Measurements from ENCODE around the gene ANKRD34A.

Gene ANKRD34A

DNA sequence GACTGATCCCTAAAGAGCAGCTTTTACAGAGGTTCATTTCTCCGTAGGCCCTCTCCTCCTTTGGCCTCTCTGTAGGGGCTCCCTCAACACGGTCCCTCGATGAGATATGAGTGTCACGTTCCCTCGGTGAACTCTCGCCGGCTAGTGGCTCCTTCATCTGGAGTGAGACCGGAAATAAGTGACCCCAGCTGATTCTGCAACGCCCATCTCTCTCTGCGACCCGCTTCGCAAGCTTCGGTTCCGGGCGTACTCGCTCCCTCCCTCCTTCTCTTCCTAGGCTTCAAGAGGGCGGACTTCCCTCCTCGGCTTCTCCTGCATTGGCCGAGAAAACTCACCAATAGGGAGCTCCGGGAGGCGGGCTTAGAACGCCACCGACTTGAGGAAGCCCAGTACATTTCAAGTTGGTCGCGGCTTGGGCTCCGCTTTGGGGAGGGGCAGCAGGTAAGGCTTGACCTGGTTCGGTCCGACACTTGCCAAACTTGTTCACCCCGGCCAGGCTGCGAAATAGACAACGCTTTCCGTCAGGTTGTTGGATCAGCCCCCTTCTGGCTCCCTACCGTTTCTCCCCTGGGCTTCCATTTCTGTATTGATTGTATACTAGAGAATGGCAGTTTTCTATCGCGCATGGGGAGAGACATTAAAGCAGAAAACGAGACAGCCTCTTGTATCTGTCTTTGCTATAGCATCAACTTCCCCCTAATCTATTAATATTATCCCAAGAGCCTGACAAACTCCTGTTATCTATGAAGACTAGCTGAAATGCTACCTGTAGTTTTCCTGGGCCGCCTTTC, at the start of gene ANKRD34A, which contains the start of gene POLR3GL:
TSS of gene ANKRD34A (minus strand) at position 248 of the 791 bp plus-strand sequence. CDS start 2,816 bp downstream, outside the sequence.
TSS of gene POLR3GL (plus strand) at position 363 of the 791 bp plus-strand sequence. CDS start 10,176 bp downstream, outside the sequence.
- peak within 1 kb of the TSS; percentile 81 for H3K4me3 ChIP-seq (ENCODE audit: low read depth, low read length)
- TF ChIP-seq, protein P1, sequence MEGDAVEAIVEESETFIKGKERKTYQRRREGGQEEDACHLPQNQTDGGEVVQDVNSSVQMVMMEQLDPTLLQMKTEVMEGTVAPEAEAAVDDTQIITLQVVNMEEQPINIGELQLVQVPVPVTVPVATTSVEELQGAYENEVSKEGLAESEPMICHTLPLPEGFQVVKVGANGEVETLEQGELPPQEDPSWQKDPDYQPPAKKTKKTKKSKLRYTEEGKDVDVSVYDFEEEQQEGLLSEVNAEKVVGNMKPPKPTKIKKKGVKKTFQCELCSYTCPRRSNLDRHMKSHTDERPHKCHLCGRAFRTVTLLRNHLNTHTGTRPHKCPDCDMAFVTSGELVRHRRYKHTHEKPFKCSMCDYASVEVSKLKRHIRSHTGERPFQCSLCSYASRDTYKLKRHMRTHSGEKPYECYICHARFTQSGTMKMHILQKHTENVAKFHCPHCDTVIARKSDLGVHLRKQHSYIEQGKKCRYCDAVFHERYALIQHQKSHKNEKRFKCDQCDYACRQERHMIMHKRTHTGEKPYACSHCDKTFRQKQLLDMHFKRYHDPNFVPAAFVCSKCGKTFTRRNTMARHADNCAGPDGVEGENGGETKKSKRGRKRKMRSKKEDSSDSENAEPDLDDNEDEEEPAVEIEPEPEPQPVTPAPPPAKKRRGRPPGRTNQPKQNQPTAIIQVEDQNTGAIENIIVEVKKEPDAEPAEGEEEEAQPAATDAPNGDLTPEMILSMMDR (IDR thresholded peaks at IDR 0.05; ENCODE audit: insufficient read depth, low read depth, low read length, missing control alignments) = no peak
- DNase-seq (ENCODE audit: low read depth) = peak; percentile 97

DNA sequence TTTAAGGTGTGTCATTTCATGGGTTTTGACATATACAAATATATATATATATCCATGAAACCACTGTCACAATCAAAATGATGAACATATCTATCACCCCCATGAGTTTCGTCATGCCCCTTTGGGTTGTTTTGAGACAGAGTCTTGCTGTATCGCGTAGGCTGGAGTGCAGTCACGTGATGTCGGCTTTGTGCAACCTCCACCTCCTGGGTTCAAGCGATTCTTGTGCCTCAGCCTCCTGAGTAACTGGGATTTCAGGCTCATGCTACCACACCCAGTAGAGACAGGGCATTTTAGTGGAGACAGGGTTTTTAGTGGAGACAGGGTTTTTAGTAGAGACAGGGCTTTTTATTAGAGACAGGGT, 49.2 kb upstream of the ANKRD34A start:
- DNase-seq (ENCODE audit: low read depth) = no peak
- TF ChIP-seq, protein P1 (IDR thresholded peaks at IDR 0.05; ENCODE audit: insufficient read depth, low read depth, low read length, missing control alignments) = no peak
- no peak overlapping the region for H3K4me3 ChIP-seq (ENCODE audit: low read depth, low read length)

DNA sequence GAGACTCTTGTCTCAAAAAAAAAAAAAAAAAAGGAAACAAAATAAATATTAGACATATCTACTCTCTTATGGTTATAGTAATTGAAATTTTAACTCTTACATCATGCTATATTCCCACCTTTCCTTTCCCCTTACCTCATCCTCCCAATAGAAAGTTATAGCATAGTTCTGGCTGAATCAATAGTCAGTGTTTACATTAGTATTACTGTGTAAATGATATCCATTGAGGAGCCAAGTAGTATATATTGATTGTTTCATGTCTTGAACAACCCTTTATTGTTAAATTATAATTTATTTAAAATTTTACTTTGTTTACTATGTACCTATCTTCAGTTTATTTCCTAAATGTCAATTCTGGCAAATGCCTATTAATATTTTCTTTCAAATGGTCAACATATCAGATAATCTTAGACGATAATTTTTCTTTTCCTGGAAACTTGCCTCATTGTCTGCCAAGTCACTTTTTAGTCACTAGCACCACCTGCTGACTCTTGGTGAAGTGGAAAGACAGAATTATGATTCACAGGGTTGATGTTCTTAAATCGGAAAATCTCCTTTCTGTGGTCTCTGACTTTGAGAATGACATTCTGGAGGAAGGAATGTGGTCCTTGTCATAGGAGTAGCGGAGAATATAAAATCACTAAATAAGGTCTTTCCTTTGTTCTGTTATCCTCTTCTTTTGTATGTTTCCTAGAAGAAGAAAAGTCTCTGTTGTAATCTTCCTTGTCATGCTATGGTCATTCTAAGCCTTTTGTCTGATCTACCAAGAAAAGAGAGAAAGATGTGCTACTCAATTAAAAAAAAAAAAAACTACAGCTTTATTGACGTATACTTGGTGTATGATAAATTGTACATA, 48.6 kb upstream of the ANKRD34A start:
- H3K4me3 ChIP-seq (ENCODE audit: low read depth, low read length) = no peak overlapping the region
- peak; percentile 73 for DNase-seq (ENCODE audit: low read depth)
- TF ChIP-seq, protein P1 (IDR thresholded peaks at IDR 0.05; ENCODE audit: insufficient read depth, low read depth, low read length, missing control alignments) = peak; percentile 71

DNA sequence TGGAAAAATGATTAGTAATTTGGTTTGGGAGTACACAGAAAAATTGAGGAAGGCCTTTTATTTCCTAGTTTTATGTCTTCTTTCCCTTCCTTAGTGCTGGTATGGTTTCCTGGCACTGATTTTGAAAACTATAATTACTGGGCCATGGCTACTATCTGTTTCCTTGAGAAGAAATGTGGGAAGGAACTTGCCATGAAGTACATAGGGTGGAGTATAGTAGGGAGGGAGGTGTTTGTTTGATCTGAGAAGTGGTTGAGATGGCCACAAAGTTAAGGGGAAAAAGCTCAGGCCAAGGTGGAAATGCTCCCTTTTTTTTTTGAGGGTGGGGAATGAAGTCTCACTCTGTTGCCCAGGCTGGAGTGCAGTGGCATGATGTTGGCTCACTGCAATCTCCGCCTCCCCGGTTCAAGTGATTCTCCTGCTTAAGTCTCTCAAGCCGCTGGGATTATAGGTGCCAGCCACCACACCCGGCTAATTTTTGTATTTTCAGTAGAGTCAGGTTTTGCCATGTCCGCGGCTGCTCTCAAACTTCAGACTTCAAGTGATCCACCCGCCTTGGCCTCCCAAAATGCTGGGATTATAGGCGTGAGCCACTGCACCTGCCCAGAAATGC, 45.9 kb upstream of the ANKRD34A start:
- no peak for DNase-seq (ENCODE audit: low read depth)
- TF ChIP-seq, protein P1 (IDR thresholded peaks at IDR 0.05; ENCODE audit: insufficient read depth, low read depth, low read length, missing control alignments) = no peak
- H3K4me3 ChIP-seq (ENCODE audit: low read depth, low read length) = no peak overlapping the region

DNA sequence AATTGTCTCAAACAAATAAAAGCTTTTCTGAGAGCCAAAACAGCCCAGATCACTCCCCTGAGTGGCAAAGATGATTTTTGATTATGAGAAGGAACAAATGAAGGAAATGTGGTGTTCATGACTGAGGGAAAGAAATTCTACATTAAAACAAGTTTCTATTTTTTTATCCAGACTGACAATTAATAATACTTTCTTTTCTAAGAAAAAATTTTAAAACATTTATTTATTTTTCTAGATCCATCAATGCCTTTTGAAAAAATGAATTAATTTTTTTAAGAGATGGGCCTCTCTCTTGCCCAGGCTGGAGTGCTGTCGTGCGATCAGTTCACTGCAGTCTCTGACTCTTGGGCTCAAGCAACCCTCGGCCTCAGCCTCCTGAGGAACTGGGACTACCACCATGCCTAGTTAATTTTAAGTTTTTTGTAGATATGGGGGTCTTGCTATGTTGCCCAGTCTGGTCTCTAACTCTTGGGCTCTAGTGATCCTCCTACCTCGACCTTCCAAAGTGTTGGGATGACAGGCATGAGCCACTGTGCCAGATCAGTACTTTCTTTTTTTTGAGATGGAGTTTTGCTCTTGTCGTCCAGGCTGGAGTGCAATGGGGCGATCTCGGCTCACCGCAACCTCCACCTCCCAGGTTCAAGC, 43.2 kb upstream of the ANKRD34A start:
- TF ChIP-seq, protein P1 (IDR thresholded peaks at IDR 0.05; ENCODE audit: insufficient read depth, low read depth, low read length, missing control alignments) = no peak
- DNase-seq (ENCODE audit: low read depth) = no peak
- H3K4me3 ChIP-seq (ENCODE audit: low read depth, low read length) = no peak overlapping the region

DNA sequence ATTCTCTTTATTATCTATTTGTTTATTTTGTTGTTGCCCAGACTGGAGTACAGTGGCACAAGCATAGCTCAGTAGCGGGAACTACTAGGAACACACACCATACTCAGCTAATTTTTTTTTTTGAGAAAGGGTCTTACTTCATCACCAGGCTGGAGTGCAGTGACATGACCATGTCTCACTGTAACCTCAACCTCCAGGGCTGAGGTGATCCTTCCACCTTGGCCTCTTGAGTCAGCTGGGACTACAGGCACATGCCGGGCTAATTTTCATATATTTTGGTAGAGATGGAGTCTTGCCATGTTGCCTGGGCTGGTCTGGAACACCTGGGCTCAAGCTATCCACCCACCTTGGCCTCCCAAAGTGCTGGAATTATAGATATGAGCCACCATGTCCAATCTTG, 37.3 kb upstream of the ANKRD34A start:
- H3K4me3 ChIP-seq (ENCODE audit: low read depth, low read length) = no peak overlapping the region
- TF ChIP-seq, protein P1 (IDR thresholded peaks at IDR 0.05; ENCODE audit: insufficient read depth, low read depth, low read length, missing control alignments) = no peak
- DNase-seq (ENCODE audit: low read depth) = no peak

Measured in GM12865 (cell line).